ENCODE data around the gene PAX3. TPM values are rescaled to one million over a fixed set of nuclear protein-coding genes. Genes with fewer than 3 reads are reported as not detected.

The PAX3 gene
- polyA plus RNA-seq, 3 donors, result not detected

DNA sequence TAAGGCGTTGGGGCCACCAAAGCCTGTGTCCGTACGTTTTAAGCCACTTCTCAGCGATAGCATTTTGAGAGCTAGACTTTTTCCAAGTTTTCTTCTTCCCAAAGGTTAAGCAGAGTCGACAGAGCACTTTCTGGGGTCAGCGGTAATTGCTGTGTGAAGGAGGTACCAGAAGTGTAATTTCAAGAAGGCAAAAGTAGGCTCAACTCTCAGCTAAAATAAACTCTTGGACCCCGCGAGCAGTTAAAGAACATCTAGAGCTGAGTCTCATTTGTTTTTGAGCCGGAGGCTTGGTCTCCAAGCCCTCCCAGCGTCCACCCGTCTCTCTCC lies 1.9 kb upstream of the PAX3 start:
- Mint-ChIP-seq H3K27ac (no peak overlapping the region), H3K9me3 (peaks cover 29 to 88% (median 81%) of the 10 kb centered on the region in 7 donors), H3K36me3 (peaks cover 41 to 49% of the 10 kb centered on the region in 2 donors), H3K4me1 (peaks cover 96% of the 10 kb centered on the region), H3K4me3 (peak overlapping the region in 1 of 2 donors; percentile 96), H3K27me3 (ENCODE audit: low read depth in 3 of 3) (peaks cover 88 to 99% (median 94%) of the 10 kb centered on the region in 3 donors)
- Histone ChIP-seq H2AFZ (ENCODE audit: insufficient read depth, low read depth, low read length, poor library complexity, severe bottlenecking) (no peak overlapping the region), H3K4me2 (replicated peaks; ENCODE audit: extremely low read depth, low read length, poor library complexity, severe bottlenecking) (no peak overlapping the region), H3K79me2 (ENCODE audit: insufficient read depth, low read length) (no peaks in the 10 kb centered on the region), H3K27ac (ENCODE audit: low read depth in 1 of 2, low read length in 2 of 2) (no peak overlapping the region), H4K20me1 (ENCODE audit: insufficient read depth, low read length) (no peaks in the 10 kb centered on the region), H3K9ac (ENCODE audit: insufficient read depth, low read length, poor library complexity, severe bottlenecking) (no peak overlapping the region), H3K4me1 (ENCODE audit: control insufficient read depth in 1 of 2, insufficient read depth in 2 of 2, low read length in 2 of 2) (peaks cover 89 to 99% of the 10 kb centered on the region in 2 donors), H3K27me3 (ENCODE audit: control insufficient read depth in 2 of 2, insufficient read depth in 2 of 2, low read length in 2 of 2) (peaks cover 80 to 91% of the 10 kb centered on the region in 2 donors), H3K4me3 (replicated peaks in 1 of 3; ENCODE audit: low read depth in 2 of 3, low read length in 3 of 3) (peak overlapping the region in 1 of 3 experiments; percentile 0), H3K9me3 (replicated peaks in 1 of 2; ENCODE audit: control insufficient read depth in 1 of 2, insufficient read depth in 1 of 2, low read length in 2 of 2) (peaks cover 54 to 77% of the 10 kb centered on the region in 2 donors), H3K36me3 (replicated peaks in 1 of 2; ENCODE audit: control insufficient read depth in 1 of 2, insufficient read depth in 2 of 2, low read length in 2 of 2) (no peaks in the 10 kb centered on the region)
- no peak for DNase-seq
- intact Hi-C loops (cut with micrococcal nuclease), result no loop called here
- 0% methylated on average over 5 of the region's 11 CpGs for WGBS (ENCODE audit: insufficient coverage)
- TF ChIP-seq, protein P1, sequence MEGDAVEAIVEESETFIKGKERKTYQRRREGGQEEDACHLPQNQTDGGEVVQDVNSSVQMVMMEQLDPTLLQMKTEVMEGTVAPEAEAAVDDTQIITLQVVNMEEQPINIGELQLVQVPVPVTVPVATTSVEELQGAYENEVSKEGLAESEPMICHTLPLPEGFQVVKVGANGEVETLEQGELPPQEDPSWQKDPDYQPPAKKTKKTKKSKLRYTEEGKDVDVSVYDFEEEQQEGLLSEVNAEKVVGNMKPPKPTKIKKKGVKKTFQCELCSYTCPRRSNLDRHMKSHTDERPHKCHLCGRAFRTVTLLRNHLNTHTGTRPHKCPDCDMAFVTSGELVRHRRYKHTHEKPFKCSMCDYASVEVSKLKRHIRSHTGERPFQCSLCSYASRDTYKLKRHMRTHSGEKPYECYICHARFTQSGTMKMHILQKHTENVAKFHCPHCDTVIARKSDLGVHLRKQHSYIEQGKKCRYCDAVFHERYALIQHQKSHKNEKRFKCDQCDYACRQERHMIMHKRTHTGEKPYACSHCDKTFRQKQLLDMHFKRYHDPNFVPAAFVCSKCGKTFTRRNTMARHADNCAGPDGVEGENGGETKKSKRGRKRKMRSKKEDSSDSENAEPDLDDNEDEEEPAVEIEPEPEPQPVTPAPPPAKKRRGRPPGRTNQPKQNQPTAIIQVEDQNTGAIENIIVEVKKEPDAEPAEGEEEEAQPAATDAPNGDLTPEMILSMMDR (IDR thresholded peaks at IDR 0.05), result no peak

DNA sequence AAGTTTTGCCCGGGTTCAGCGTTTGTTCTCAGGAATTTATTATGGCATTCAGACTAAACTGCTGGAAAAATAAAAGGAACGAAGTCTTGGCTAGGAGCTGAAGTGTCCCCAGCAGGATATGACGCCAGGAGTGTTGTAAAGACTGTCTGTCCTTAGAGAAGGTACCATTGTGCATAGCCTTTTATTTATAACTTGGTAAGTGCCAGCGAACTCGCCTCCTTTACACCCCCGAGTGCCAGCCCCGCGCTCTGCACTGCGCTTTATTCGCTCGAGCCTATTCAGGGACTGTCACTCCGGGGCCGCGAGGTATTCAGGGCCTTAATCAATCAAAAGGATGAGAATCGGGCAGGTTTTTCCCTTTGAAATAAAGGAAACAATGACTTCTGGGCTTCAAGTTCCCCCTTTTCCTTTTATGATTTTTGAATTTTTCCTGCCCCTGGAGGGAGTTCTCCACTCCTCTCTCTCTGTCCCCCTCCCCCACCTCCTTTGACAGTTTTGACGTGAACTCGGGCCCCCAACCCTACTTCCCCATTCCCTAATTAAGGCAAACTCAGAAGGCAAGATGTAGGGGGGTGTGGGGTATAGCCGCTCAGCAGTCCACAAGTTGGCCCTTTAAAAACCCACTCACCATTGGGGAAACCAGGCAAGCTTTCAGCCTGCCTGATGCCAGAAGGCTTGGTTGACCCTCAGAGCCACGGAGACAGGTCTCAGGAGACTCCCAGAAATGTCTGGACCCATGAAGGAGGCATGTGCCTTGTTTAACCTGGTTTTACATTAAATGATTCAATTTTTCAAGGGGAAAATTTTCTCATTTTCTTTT lies 1.3 kb upstream of the PAX3 start:
- Histone ChIP-seq H3K9me3 (replicated peaks in 1 of 2; ENCODE audit: control insufficient read depth in 1 of 2, insufficient read depth in 1 of 2, low read length in 2 of 2) (peaks cover 54 to 83% of the 10 kb centered on the region in 2 donors), H3K27me3 (ENCODE audit: control insufficient read depth in 2 of 2, insufficient read depth in 2 of 2, low read length in 2 of 2) (peaks cover 86 to 91% of the 10 kb centered on the region in 2 donors), H3K4me1 (ENCODE audit: control insufficient read depth in 1 of 2, insufficient read depth in 2 of 2, low read length in 2 of 2) (peaks cover 90 to 99% of the 10 kb centered on the region in 2 donors), H3K36me3 (replicated peaks in 1 of 2; ENCODE audit: control insufficient read depth in 1 of 2, insufficient read depth in 2 of 2, low read length in 2 of 2) (no peaks in the 10 kb centered on the region), H2AFZ (ENCODE audit: insufficient read depth, low read depth, low read length, poor library complexity, severe bottlenecking) (no peak overlapping the region), H3K4me3 (replicated peaks in 1 of 3; ENCODE audit: low read depth in 2 of 3, low read length in 3 of 3) (no peak overlapping the region), H3K9ac (ENCODE audit: insufficient read depth, low read length, poor library complexity, severe bottlenecking) (no peak overlapping the region), H3K4me2 (replicated peaks; ENCODE audit: extremely low read depth, low read length, poor library complexity, severe bottlenecking) (no peak overlapping the region), H3K27ac (ENCODE audit: low read depth in 1 of 2, low read length in 2 of 2) (no peak overlapping the region), H3K79me2 (ENCODE audit: insufficient read depth, low read length) (no peaks in the 10 kb centered on the region), H4K20me1 (ENCODE audit: insufficient read depth, low read length) (no peaks in the 10 kb centered on the region)
- Mint-ChIP-seq H3K27me3 (ENCODE audit: low read depth in 3 of 3) (peaks cover 89 to 99% (median 95%) of the 10 kb centered on the region in 3 donors), H3K4me3 (peak overlapping the region in 1 of 2 donors; percentile 96), H3K9me3 (peaks cover 29 to 90% (median 80%) of the 10 kb centered on the region in 7 donors), H3K4me1 (peaks cover 96% of the 10 kb centered on the region), H3K36me3 (peaks cover 42 to 47% of the 10 kb centered on the region in 2 donors), H3K27ac (no peak overlapping the region)
- no peak for DNase-seq
- TF ChIP-seq, protein P1 (IDR thresholded peaks at IDR 0.05), result no peak
- WGBS (ENCODE audit: insufficient coverage), result 11% methylated on average over 13 of the region's 20 CpGs
- intact Hi-C loops (cut with micrococcal nuclease), result no loop called here

Measured in CD14-positive monocyte (primary cell).